ENCODE results near the gene ING3.
"Not testable (repeated sequence)": the region's sequence is repeated elsewhere in the genome, so short reads cannot be mapped to it uniquely, and the experiment has no call there.

DNA sequence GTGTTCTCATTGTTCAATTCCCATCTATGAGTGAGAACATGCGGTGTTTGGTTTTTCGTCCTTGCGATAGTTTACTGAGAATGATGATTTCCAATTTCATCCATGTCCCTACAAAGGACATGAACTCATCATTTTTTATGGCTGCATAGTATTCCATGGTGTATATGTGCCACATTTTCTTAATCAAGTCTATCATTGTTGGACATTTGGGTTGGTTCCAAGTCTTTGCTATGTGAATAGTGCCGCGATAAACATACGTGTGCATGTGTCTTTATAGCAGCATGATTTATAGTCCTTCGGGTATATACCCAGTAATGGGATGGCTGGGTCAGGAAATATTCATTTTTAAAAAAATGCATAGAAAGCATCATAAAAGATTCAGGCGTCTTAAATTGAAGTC lies 33.0 kb downstream of the ING3 start:
- TF ChIP-seq, protein P1, sequence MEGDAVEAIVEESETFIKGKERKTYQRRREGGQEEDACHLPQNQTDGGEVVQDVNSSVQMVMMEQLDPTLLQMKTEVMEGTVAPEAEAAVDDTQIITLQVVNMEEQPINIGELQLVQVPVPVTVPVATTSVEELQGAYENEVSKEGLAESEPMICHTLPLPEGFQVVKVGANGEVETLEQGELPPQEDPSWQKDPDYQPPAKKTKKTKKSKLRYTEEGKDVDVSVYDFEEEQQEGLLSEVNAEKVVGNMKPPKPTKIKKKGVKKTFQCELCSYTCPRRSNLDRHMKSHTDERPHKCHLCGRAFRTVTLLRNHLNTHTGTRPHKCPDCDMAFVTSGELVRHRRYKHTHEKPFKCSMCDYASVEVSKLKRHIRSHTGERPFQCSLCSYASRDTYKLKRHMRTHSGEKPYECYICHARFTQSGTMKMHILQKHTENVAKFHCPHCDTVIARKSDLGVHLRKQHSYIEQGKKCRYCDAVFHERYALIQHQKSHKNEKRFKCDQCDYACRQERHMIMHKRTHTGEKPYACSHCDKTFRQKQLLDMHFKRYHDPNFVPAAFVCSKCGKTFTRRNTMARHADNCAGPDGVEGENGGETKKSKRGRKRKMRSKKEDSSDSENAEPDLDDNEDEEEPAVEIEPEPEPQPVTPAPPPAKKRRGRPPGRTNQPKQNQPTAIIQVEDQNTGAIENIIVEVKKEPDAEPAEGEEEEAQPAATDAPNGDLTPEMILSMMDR (IDR thresholded peaks at IDR 0.05): not testable (repeated sequence)
- not testable (repeated sequence) for TF ChIP-seq POLR2AphosphoS5 (IDR thresholded peaks at IDR 0.05; ENCODE audit: low read depth, low read length); SIN3A (IDR thresholded peaks at IDR 0.05; ENCODE audit: borderline replicate concordance, insufficient read depth, low read depth, low read length); TCF7L2 (IDR thresholded peaks at IDR 0.05; ENCODE audit: low read depth, low read length)
- TF ChIP-seq, protein P2, sequence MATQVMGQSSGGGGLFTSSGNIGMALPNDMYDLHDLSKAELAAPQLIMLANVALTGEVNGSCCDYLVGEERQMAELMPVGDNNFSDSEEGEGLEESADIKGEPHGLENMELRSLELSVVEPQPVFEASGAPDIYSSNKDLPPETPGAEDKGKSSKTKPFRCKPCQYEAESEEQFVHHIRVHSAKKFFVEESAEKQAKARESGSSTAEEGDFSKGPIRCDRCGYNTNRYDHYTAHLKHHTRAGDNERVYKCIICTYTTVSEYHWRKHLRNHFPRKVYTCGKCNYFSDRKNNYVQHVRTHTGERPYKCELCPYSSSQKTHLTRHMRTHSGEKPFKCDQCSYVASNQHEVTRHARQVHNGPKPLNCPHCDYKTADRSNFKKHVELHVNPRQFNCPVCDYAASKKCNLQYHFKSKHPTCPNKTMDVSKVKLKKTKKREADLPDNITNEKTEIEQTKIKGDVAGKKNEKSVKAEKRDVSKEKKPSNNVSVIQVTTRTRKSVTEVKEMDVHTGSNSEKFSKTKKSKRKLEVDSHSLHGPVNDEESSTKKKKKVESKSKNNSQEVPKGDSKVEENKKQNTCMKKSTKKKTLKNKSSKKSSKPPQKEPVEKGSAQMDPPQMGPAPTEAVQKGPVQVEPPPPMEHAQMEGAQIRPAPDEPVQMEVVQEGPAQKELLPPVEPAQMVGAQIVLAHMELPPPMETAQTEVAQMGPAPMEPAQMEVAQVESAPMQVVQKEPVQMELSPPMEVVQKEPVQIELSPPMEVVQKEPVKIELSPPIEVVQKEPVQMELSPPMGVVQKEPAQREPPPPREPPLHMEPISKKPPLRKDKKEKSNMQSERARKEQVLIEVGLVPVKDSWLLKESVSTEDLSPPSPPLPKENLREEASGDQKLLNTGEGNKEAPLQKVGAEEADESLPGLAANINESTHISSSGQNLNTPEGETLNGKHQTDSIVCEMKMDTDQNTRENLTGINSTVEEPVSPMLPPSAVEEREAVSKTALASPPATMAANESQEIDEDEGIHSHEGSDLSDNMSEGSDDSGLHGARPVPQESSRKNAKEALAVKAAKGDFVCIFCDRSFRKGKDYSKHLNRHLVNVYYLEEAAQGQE (IDR thresholded peaks at IDR 0.05; ENCODE audit: insufficient read depth in 1 of 2, low read depth in 2 of 2, low read length in 1 of 2): not testable (repeated sequence)

Measured in Panc1 (cell line).